ENCODE measurements around the gene SIAH1.
"Not testable (repeated sequence)": the region's sequence is repeated elsewhere in the genome, so short reads cannot be mapped to it uniquely, and the experiment has no call there.

Gene SIAH1

GRCh38 chr16:48430890-48431289 lies 45.7 kb upstream of the SIAH1 start:
- TF ChIP-seq CTCF (conservative IDR thresholded peaks at IDR 0.05; ENCODE audit: control insufficient read depth, insufficient read depth, low read depth, low read length): no peak
- H3K4me3 ChIP-seq (ENCODE audit: control insufficient read depth, low read depth, low read length): no peak overlapping the region
- DNase-seq (ENCODE audit: low read depth): no peak

GRCh38 chr16:48426244-48427141 lies 41.3 kb upstream of the SIAH1 start:
- TF ChIP-seq CTCF (conservative IDR thresholded peaks at IDR 0.05; ENCODE audit: control insufficient read depth, insufficient read depth, low read depth, low read length): no peak
- peak; percentile 63 for DNase-seq (ENCODE audit: low read depth)
- H3K4me3 ChIP-seq (ENCODE audit: control insufficient read depth, low read depth, low read length): no peak overlapping the region

GRCh38 chr16:48422537-48422936 lies 37.3 kb upstream of the SIAH1 start:
- TF ChIP-seq CTCF (conservative IDR thresholded peaks at IDR 0.05; ENCODE audit: control insufficient read depth, insufficient read depth, low read depth, low read length): no peak
- no peak for DNase-seq (ENCODE audit: low read depth)
- no peak overlapping the region for H3K4me3 ChIP-seq (ENCODE audit: control insufficient read depth, low read depth, low read length)

GRCh38 chr16:48421741-48422140 lies 36.5 kb upstream of the SIAH1 start:
- TF ChIP-seq CTCF (conservative IDR thresholded peaks at IDR 0.05; ENCODE audit: control insufficient read depth, insufficient read depth, low read depth, low read length): no peak
- no peak overlapping the region for H3K4me3 ChIP-seq (ENCODE audit: control insufficient read depth, low read depth, low read length)
- no peak for DNase-seq (ENCODE audit: low read depth)

GRCh38 chr16:48420437-48420836 lies 35.2 kb upstream of the SIAH1 start:
- DNase-seq (ENCODE audit: low read depth): no peak
- no peak overlapping the region for H3K4me3 ChIP-seq (ENCODE audit: control insufficient read depth, low read depth, low read length)
- no peak for TF ChIP-seq CTCF (conservative IDR thresholded peaks at IDR 0.05; ENCODE audit: control insufficient read depth, insufficient read depth, low read depth, low read length)

GRCh38 chr16:48416617-48417016 lies 31.4 kb upstream of the SIAH1 start:
- not testable (repeated sequence) for H3K4me3 ChIP-seq (ENCODE audit: control insufficient read depth, low read depth, low read length); DNase-seq (ENCODE audit: low read depth)

- TF ChIP-seq CTCF (conservative IDR thresholded peaks at IDR 0.05; ENCODE audit: control insufficient read depth, insufficient read depth, low read depth, low read length): no peak
- no peak for DNase-seq (ENCODE audit: low read depth)
- no peak overlapping the region for H3K4me3 ChIP-seq (ENCODE audit: control insufficient read depth, low read depth, low read length)
These were observed 28.1 kb upstream of the SIAH1 start for GRCh38 chr16:48413272-48413671.

Measured in fibroblast of mammary gland (primary cell).